ENCODE results near the gene SENP6.

Gene SENP6

DNA sequence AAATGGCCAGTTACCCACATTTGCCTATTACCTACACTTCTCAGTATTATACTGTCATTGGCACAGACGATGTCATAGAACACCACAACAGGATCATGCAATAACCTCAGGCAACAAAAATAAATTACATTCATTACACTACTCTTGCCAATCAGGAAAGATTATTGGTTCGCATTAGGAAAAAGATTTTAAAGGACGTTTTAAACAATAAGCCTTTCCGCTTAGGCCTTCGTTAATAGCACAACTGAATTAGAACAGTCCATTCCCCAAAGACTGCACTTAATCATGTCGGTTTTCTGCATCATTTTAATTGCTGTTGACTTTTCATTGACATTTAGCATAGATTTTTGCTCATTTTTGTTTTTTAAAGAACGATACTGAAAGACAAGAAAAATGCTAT lies 912 bp upstream of the SENP6 start:
- peaks cover 51% of the 10 kb centered on the region for H3K79me2 ChIP-seq (ENCODE audit: insufficient read depth, low read length)
- H3K4me3 ChIP-seq (ENCODE audit: low read length, poor library complexity, severe bottlenecking): peak overlapping the region; percentile 85
- H3K27me3 ChIP-seq (ENCODE audit: insufficient read depth, low read length, poor library complexity, severe bottlenecking): no peaks in the 10 kb centered on the region
- H3K4me1 ChIP-seq (ENCODE audit: insufficient read depth, low read length, poor library complexity, severe bottlenecking): peaks cover 31% of the 10 kb centered on the region
- TF ChIP-seq, protein P1, sequence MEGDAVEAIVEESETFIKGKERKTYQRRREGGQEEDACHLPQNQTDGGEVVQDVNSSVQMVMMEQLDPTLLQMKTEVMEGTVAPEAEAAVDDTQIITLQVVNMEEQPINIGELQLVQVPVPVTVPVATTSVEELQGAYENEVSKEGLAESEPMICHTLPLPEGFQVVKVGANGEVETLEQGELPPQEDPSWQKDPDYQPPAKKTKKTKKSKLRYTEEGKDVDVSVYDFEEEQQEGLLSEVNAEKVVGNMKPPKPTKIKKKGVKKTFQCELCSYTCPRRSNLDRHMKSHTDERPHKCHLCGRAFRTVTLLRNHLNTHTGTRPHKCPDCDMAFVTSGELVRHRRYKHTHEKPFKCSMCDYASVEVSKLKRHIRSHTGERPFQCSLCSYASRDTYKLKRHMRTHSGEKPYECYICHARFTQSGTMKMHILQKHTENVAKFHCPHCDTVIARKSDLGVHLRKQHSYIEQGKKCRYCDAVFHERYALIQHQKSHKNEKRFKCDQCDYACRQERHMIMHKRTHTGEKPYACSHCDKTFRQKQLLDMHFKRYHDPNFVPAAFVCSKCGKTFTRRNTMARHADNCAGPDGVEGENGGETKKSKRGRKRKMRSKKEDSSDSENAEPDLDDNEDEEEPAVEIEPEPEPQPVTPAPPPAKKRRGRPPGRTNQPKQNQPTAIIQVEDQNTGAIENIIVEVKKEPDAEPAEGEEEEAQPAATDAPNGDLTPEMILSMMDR (conservative IDR thresholded peaks at IDR 0.05; ENCODE audit: low read length): no peak
- TF ChIP-seq EZH2phosphoT487 (IDR thresholded peaks at IDR 0.05; ENCODE audit: borderline replicate concordance): no peak
- no peaks in the 10 kb centered on the region for H3K9me2 ChIP-seq (replicated peaks; ENCODE audit: low read depth, low read length)
- peak overlapping the region; percentile 97; the same call in 1 of the 2 replicates for H2AFZ ChIP-seq (ENCODE audit: low read length)
- H3K9ac ChIP-seq (ENCODE audit: low read depth, low read length, poor library complexity, severe bottlenecking): peak overlapping the region; percentile 94
- H4K20me1 ChIP-seq (ENCODE audit: insufficient read depth, low read length, poor library complexity, severe bottlenecking): peaks cover 29% of the 10 kb centered on the region
- H3K4me2 ChIP-seq (ENCODE audit: low read depth, low read length, poor library complexity, severe bottlenecking): peak overlapping the region; percentile 72
- H3F3A ChIP-seq (ENCODE audit: low read depth): no peaks in the 10 kb centered on the region
- H3K9me3 ChIP-seq (ENCODE audit: insufficient read depth, low read depth, low read length): no peaks in the 10 kb centered on the region
- H3K36me3 ChIP-seq (ENCODE audit: insufficient read depth, low read length): no peaks in the 10 kb centered on the region

DNA sequence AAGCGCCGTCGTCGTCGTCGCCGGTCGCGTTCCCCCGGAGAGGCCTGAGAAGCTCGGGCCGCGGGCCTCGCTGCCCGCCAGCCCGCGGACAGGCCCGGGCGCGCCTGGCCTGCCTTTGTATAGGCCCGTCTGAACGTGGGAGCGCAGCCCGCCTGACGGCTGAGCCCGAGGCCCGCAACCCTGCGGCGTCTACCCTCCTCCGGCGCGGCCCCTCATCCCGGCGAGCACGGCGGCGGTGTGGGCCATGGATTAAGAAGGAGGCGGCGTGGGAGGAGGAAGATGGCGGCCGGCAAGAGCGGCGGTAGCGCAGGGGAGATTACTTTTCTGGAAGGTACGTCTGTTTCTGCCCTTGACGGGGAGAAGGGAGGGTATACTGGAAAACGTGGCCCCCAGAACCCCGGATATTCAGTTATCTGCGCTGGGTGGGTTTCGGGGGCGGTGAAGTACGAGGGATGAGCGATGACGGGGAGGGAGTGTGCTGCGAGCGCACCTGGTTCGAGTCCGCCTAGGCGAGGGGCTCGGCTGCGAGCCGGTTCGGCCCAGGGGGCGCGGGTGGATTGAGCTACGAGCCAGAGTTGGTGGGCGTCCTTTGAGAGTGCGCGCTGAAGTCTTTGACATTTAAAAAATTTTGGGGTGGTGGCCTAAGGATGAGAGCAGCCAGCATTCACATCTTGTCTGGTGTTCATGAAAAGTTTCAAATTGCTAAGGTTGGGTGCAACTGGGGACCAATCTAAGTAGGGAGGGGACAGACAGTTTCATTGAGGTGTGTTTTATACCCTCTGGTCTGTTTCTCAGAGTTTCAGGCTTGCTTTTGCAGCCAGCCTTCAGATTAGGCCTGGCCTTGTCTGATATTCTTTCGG lies 796 bp downstream of the SENP6 start:
- TF ChIP-seq EZH2phosphoT487 (IDR thresholded peaks at IDR 0.05; ENCODE audit: borderline replicate concordance): no peak
- TF ChIP-seq, protein P1 (conservative IDR thresholded peaks at IDR 0.05; ENCODE audit: low read length): no peak

DNA sequence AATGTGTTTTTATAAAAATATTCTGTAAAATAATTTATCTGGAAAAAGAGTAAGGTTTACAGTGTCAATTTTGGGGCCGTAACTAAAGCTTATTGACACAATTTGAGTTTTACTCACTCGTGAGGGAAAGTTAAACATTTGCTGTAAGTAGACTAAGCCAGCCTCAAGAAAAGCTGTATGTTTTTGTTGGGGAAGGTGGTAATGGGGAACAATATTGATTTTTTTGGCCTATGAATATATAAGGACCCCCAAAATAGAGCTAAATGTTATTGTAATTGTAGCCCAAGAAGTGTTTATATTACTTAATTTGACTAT lies 1.4 kb downstream of the SENP6 start:
- Histone ChIP-seq H3K4me1 (ENCODE audit: insufficient read depth, low read length, poor library complexity, severe bottlenecking) (peaks cover 43% of the 10 kb centered on the region), H3K36me3 (ENCODE audit: insufficient read depth, low read length) (no peaks in the 10 kb centered on the region), H3K9me2 (replicated peaks; ENCODE audit: low read depth, low read length) (no peaks in the 10 kb centered on the region), H3K79me2 (ENCODE audit: insufficient read depth, low read length) (peaks cover 74% of the 10 kb centered on the region), H3K9ac (ENCODE audit: low read depth, low read length, poor library complexity, severe bottlenecking) (peak overlapping the region; percentile 94), H3K4me2 (ENCODE audit: low read depth, low read length, poor library complexity, severe bottlenecking) (peak overlapping the region; percentile 90), H3K4me3 (ENCODE audit: low read length, poor library complexity, severe bottlenecking) (peak overlapping the region; percentile 85), H2AFZ (ENCODE audit: low read length) (no peak overlapping the region), H3K9me3 (ENCODE audit: insufficient read depth, low read depth, low read length) (no peaks in the 10 kb centered on the region), H3F3A (ENCODE audit: low read depth) (no peaks in the 10 kb centered on the region), H3K27me3 (ENCODE audit: insufficient read depth, low read length, poor library complexity, severe bottlenecking) (no peaks in the 10 kb centered on the region), H4K20me1 (ENCODE audit: insufficient read depth, low read length, poor library complexity, severe bottlenecking) (peaks cover 50% of the 10 kb centered on the region)
- TF ChIP-seq EZH2phosphoT487 (IDR thresholded peaks at IDR 0.05; ENCODE audit: borderline replicate concordance): no peak
- TF ChIP-seq, protein P1 (conservative IDR thresholded peaks at IDR 0.05; ENCODE audit: low read length): no peak

More for the DNA sequence above, 796 bp downstream of the SENP6 start:
- peak overlapping the region; percentile 90 for H3K4me2 ChIP-seq (ENCODE audit: low read depth, low read length, poor library complexity, severe bottlenecking)
- H3K9me3 ChIP-seq (ENCODE audit: insufficient read depth, low read depth, low read length): no peaks in the 10 kb centered on the region
- H3K4me1 ChIP-seq (ENCODE audit: insufficient read depth, low read length, poor library complexity, severe bottlenecking): peaks cover 37% of the 10 kb centered on the region
- peaks cover 68% of the 10 kb centered on the region for H3K79me2 ChIP-seq (ENCODE audit: insufficient read depth, low read length)
- peak overlapping the region; percentile 87 for H2AFZ ChIP-seq (ENCODE audit: low read length)
- H3K9me2 ChIP-seq (replicated peaks; ENCODE audit: low read depth, low read length): no peaks in the 10 kb centered on the region
- peak overlapping the region; percentile 85 for H3K4me3 ChIP-seq (ENCODE audit: low read length, poor library complexity, severe bottlenecking)
- H3F3A ChIP-seq (ENCODE audit: low read depth): no peaks in the 10 kb centered on the region
- H3K36me3 ChIP-seq (ENCODE audit: insufficient read depth, low read length): no peaks in the 10 kb centered on the region
- no peaks in the 10 kb centered on the region for H3K27me3 ChIP-seq (ENCODE audit: insufficient read depth, low read length, poor library complexity, severe bottlenecking)
- H4K20me1 ChIP-seq (ENCODE audit: insufficient read depth, low read length, poor library complexity, severe bottlenecking): peaks cover 45% of the 10 kb centered on the region
- peak overlapping the region; percentile 94 for H3K9ac ChIP-seq (ENCODE audit: low read depth, low read length, poor library complexity, severe bottlenecking)

Measured in Loucy (cell line).